CD14-positive monocyte (primary cell): Measurements from ENCODE around the gene LHFPL3. TPM values are rescaled to one million over a fixed set of nuclear protein-coding genes. Genes with fewer than 3 reads are reported as not detected.

Source experiments
- DNase-seq, 3 donors: peaks; one replicate each; pipeline ENCODE4 v3.0.0-alpha.2; 2011 to 2022
- H2AFZ ChIP-seq: 2 replicates; pipeline ENCODE4 v1.6.0; 2012; ENCODE audit warnings: mild to moderate bottlenecking, low read depth, low read length, inconsistent platforms; ENCODE audit not compliant: insufficient read depth, poor library complexity, severe bottlenecking
- H3K27ac ChIP-seq, 2 donors: 1 replicate in 1 of 2; 2 replicates in 1 of 2; pipeline ENCODE4 v1.5.1; 2012 to 2013; ENCODE audit warnings: low read length in 2 of 2, control low read depth in 1 of 2, inconsistent platforms in 1 of 2, low read depth in 1 of 2, mild to moderate bottlenecking in 1 of 2
- H3K27me3 ChIP-seq, 2 donors: one replicate each; pipeline versions ENCODE4 v1.6.0 to v1.6.1; 2011 to 2013; ENCODE audit warnings: low read length in 2 of 2; ENCODE audit not compliant: control insufficient read depth in 2 of 2, insufficient read depth in 2 of 2
- H3K36me3 ChIP-seq, 2 donors: replicated peaks in 1 of 2; 1 replicate in 1 of 2; 2 replicates in 1 of 2; pipeline versions ENCODE4 v1.5.1 to v1.6.1; 2012 to 2013; ENCODE audit warnings: low read length in 2 of 2, control low read depth in 1 of 2, inconsistent platforms in 1 of 2, mild to moderate bottlenecking in 1 of 2; ENCODE audit not compliant: insufficient read depth in 2 of 2, control insufficient read depth in 1 of 2
- H3K4me1 ChIP-seq, 2 donors: 1 replicate in 1 of 2; 2 replicates in 1 of 2; pipeline versions ENCODE4 v1.5.1 to v1.6.1; 2012 to 2013; ENCODE audit warnings: low read length in 2 of 2, control low read depth in 1 of 2, inconsistent platforms in 1 of 2, mild to moderate bottlenecking in 1 of 2, moderate library complexity in 1 of 2; ENCODE audit not compliant: insufficient read depth in 2 of 2, control insufficient read depth in 1 of 2
- H3K4me2 ChIP-seq: replicated peaks from 2 replicates; pipeline ENCODE3; 2012; ENCODE audit warnings: low read length, moderate library complexity, mild to moderate bottlenecking; ENCODE audit not compliant: poor library complexity, severe bottlenecking; ENCODE audit errors: extremely low read depth
- H3K4me3 ChIP-seq, 3 experiments: fragments of 200-600 bp in 1 of 3; sonication (generic) in 1 of 3; replicated peaks in 1 of 3; 1 replicate in 2 of 3; 2 replicates in 1 of 3; pipeline ENCODE4 v1.5.1; 2011 to 2013; ENCODE audit warnings: low read length in 3 of 3, mild to moderate bottlenecking in 3 of 3, control low read depth in 2 of 3, low read depth in 2 of 3, inconsistent platforms in 1 of 3, moderate library complexity in 1 of 3
- H3K79me2 ChIP-seq: 2 replicates; pipeline ENCODE4 v1.6.0; 2012; ENCODE audit warnings: mild to moderate bottlenecking, control low read depth, inconsistent platforms, low read length, moderate library complexity; ENCODE audit not compliant: insufficient read depth
- H3K9ac ChIP-seq: 2 replicates; pipeline ENCODE4 v1.6.0; 2017; ENCODE audit warnings: low read length, mild to moderate bottlenecking; ENCODE audit not compliant: insufficient read depth, poor library complexity, severe bottlenecking
- H3K9me3 ChIP-seq, 2 donors: replicated peaks in 1 of 2; 1 replicate in 1 of 2; 2 replicates in 1 of 2; pipeline versions ENCODE4 v1.5.1 to v1.6.1; 2012 to 2013; ENCODE audit warnings: low read length in 2 of 2, control low read depth in 1 of 2; ENCODE audit not compliant: control insufficient read depth in 1 of 2, insufficient read depth in 1 of 2
- H4K20me1 ChIP-seq: 2 replicates; pipeline ENCODE4 v1.6.0; 2012; ENCODE audit warnings: mild to moderate bottlenecking, low read length, control low read depth, moderate library complexity; ENCODE audit not compliant: insufficient read depth
- H3K27ac Mint-ChIP-seq, 7 donors: one replicate each; pipeline ENCODE4 v1.8.0; 2020; ENCODE audit warnings: mild to moderate bottlenecking in 7 of 7, mixed read lengths in 7 of 7, moderate library complexity in 6 of 7, inconsistent platforms in 2 of 7
- H3K27me3 Mint-ChIP-seq, 3 donors: one replicate each; pipeline ENCODE4 v1.8.0; 2021 to 2022; ENCODE audit warnings: low read depth in 3 of 3, mild to moderate bottlenecking in 3 of 3, mixed read lengths in 3 of 3, moderate library complexity in 3 of 3, inconsistent platforms in 1 of 3
- H3K36me3 Mint-ChIP-seq, 2 donors: one replicate each; pipeline ENCODE4 v1.8.0; 2020; ENCODE audit warnings: mixed read lengths in 2 of 2, inconsistent platforms in 1 of 2, mild to moderate bottlenecking in 1 of 2
- H3K4me1 Mint-ChIP-seq: one replicate; pipeline ENCODE4 v1.8.0; 2020; ENCODE audit warnings: mild to moderate bottlenecking, mixed read lengths
- H3K4me3 Mint-ChIP-seq, 2 donors: one replicate each; pipeline ENCODE4 v1.8.0; 2020; ENCODE audit warnings: mild to moderate bottlenecking in 2 of 2, mixed read lengths in 2 of 2, moderate library complexity in 1 of 2
- H3K9me3 Mint-ChIP-seq, 7 donors: one replicate each; pipeline ENCODE4 v1.8.0; 2020 to 2022; ENCODE audit warnings: mixed read lengths in 7 of 7, mild to moderate bottlenecking in 6 of 7, moderate library complexity in 6 of 7, inconsistent platforms in 2 of 7
- CTCF ChIP-seq: fragments of 200-600 bp; IDR thresholded peaks from one replicate; pipeline ENCODE4 v1.8.0; 2022; ENCODE audit warnings: antibody characterized with exemption, mild to moderate bottlenecking
- WGBS: methylation state at CpG from one replicate; pipeline ENCODE4 v1.1.5; 2013; ENCODE audit warnings: missing lambda C conversion rate; ENCODE audit not compliant: insufficient coverage; 5-methylcytosine and 5-hydroxymethylcytosine counted together
- intact Hi-C, 2 donors: fragments of 100-400 bp; cut with micrococcal nuclease; formaldehyde crosslinking; loops; one replicate each; pipeline versions ENCODE4 v1.15.0 to v1.15.1; 2023
- polyA plus RNA-seq, 3 donors: library from polyadenylated mRNA; depleted of rRNA in 1 of 3; unstranded in 2 of 3; stranded (reverse) in 1 of 3; fragments of 300-500 nt in 2 of 3; fragments of >200 nt in 1 of 3; fragmentation: Illumina TruSeq in 2 of 3; gene quantifications; 1 replicate in 2 of 3; 2 replicates in 1 of 3; pipeline ENCODE4 v1.2.3, GENCODE V29; 2012 to 2021

LHFPL3 gene
- polyA plus RNA-seq, 3 donors = not detected

GRCh38 chr7:104286839-104287238 lies 41.6 kb upstream of the LHFPL3 start:
- Mint-ChIP-seq H3K27ac (no peak overlapping the region), H3K4me1 (no peaks in the 10 kb centered on the region), H3K27me3 (peaks cover 0 to 2% (median 2%) of the 10 kb centered on the region in 3 donors), H3K36me3 (no peaks in the 10 kb centered on the region), H3K9me3 (peaks cover 0 to 4% (median 0%) of the 10 kb centered on the region in 7 donors), H3K4me3 (no peak overlapping the region)
- H2AFZ ChIP-seq = no peak overlapping the region
- no peaks in the 10 kb centered on the region for H3K4me1 ChIP-seq
- H3K79me2 ChIP-seq = no peaks in the 10 kb centered on the region
- H3K9ac ChIP-seq = no peak overlapping the region
- no peak overlapping the region for H3K4me2 ChIP-seq
- 60% methylated on average over 1 of the region's 1 CpG for WGBS
- no peak for TF ChIP-seq CTCF
- H3K9me3 ChIP-seq = no peaks in the 10 kb centered on the region
- DNase-seq = no peak
- H3K4me3 ChIP-seq = no peak overlapping the region
- no peaks in the 10 kb centered on the region for H3K36me3 ChIP-seq
- H3K27ac ChIP-seq = no peak overlapping the region
- no peaks in the 10 kb centered on the region for H4K20me1 ChIP-seq
- no peaks in the 10 kb centered on the region for H3K27me3 ChIP-seq
- intact Hi-C loops = no loop called here

- H3K4me2 ChIP-seq = no peak overlapping the region
- no peak overlapping the region for H3K4me3 Mint-ChIP-seq
- H3K4me1 Mint-ChIP-seq = no peaks in the 10 kb centered on the region
- no peak overlapping the region for H2AFZ ChIP-seq
- H3K36me3 Mint-ChIP-seq = no peaks in the 10 kb centered on the region
- no peak for DNase-seq
- H3K9me3 Mint-ChIP-seq = peaks cover 0 to 4% (median 0%) of the 10 kb centered on the region in 7 donors
- H3K4me1 ChIP-seq = no peaks in the 10 kb centered on the region
- no peaks in the 10 kb centered on the region for H4K20me1 ChIP-seq
- H3K27me3 ChIP-seq = no peaks in the 10 kb centered on the region
- H3K27me3 Mint-ChIP-seq = peaks cover 0 to 2% (median 2%) of the 10 kb centered on the region in 3 donors
- H3K27ac ChIP-seq = no peak overlapping the region
- no peak overlapping the region for H3K9ac ChIP-seq
- intact Hi-C loops = no loop called here
- H3K4me3 ChIP-seq = no peak overlapping the region
- no peaks in the 10 kb centered on the region for H3K9me3 ChIP-seq
- H3K27ac Mint-ChIP-seq = no peak overlapping the region
- H3K79me2 ChIP-seq = no peaks in the 10 kb centered on the region
- WGBS = no CpG with 5 or more reads among the region's 1 CpG
- H3K36me3 ChIP-seq = no peaks in the 10 kb centered on the region
- no peak for TF ChIP-seq CTCF
Measured at GRCh38 chr7:104288137-104288536, 40.3 kb upstream of the LHFPL3 start.
